DMS53 (cell line): ENCODE data around the gene GNB5.
A peak's percentile ranks its signal among the peaks of the same experiment; 100 is the strongest.

Experiments
- DNase-seq: peaks from one replicate; lab custom pipeline; 2025; lab: John Stamatoyannopoulos, UW

The GNB5 gene

GRCh38 chr15:52066842-52067544 is 124.2 kb downstream of the GNB5 start:
- peak; percentile 33 for DNase-seq
